ENCODE results near the gene KIAA1217.

KIAA1217 gene

DNA sequence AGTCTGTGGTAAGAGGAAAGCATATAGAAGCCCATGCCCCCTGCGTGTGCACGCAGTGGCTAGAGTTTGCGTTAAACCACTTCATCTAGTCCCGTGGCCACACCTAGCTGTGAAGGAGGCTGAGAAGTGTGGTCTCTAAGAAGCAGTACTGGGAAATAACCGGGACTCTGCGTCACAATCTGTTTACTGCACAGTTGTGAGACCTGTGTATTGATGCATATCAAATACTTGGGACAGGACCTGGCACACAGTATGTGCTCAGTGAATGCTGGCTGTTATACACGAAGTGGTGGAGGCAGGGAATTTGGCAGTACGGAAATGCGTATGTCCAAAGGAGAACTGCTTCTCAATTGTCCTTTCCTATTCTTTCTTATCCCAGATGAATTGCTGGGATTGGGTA is 365.2 kb downstream of the KIAA1217 start:
- TF ChIP-seq, protein P1, sequence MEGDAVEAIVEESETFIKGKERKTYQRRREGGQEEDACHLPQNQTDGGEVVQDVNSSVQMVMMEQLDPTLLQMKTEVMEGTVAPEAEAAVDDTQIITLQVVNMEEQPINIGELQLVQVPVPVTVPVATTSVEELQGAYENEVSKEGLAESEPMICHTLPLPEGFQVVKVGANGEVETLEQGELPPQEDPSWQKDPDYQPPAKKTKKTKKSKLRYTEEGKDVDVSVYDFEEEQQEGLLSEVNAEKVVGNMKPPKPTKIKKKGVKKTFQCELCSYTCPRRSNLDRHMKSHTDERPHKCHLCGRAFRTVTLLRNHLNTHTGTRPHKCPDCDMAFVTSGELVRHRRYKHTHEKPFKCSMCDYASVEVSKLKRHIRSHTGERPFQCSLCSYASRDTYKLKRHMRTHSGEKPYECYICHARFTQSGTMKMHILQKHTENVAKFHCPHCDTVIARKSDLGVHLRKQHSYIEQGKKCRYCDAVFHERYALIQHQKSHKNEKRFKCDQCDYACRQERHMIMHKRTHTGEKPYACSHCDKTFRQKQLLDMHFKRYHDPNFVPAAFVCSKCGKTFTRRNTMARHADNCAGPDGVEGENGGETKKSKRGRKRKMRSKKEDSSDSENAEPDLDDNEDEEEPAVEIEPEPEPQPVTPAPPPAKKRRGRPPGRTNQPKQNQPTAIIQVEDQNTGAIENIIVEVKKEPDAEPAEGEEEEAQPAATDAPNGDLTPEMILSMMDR (IDR thresholded peaks at IDR 0.05; ENCODE audit: low read depth, low read length) = no peak
- no peak overlapping the region for H3K4me3 ChIP-seq (ENCODE audit: low read depth, low read length)
- in situ Hi-C loops (cut with HindIII; ENCODE audit: low sequenced_read_pairs) = no loop called here
- no peak for DNase-seq (ENCODE audit: low read depth, low spot score)

DNA sequence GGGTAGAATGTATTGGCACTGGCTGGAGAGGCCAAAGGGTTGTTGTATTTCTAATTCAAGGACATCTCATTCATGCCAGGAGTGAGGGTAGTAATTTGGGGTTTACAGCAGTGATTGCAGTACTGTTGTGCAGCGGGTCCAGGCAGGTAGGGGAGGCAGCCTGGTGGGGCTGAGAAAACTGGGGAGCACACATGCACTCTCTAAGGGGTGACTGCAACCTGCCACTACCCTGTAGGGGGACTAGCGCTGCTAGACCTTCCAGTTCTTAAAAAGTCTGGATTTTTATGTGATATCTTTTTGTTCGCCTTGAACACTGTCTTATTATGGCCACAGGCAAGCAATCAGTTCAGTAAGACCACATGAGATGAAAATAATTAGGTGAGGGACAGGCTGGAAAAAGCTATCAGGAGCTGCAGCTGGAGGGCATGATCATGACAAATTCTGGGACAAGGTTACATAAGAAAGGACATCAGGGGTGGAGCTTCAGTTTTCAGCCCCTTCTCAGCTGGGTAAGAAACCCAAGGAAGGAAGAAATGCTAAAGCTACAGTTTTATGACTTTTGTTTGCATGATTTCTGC is 365.7 kb downstream of the KIAA1217 start:
- DNase-seq (ENCODE audit: low read depth, low spot score) = no peak
- TF ChIP-seq, protein P1 (IDR thresholded peaks at IDR 0.05; ENCODE audit: low read depth, low read length) = no peak
- H3K4me3 ChIP-seq (ENCODE audit: low read depth, low read length) = no peak overlapping the region
- in situ Hi-C loops (cut with HindIII; ENCODE audit: low sequenced_read_pairs) = no loop called here

DNA sequence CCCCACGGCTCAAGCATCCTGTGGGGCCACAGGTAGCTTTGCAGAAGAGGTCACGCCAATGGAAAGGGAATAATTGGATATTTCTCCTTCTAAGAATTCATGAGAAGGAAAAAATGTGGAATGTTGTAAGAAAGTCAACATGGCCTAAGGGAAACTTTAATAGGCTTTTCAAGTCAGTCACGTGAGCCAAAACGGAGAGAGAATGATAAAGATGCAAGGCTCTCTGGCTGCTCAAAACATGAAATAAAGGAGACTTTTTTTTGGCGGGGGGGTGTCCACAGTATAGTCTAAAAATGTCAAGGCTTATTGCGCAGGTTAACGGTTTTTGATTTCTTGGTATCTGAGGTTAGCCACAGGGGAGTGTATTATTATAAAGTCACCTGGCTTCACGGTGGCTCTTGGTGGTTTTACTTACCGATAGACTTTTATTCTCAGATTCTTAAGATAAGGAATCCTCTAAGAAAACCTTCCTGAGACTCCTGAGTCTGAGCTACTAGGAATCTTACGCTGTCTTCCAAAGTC is 366.6 kb downstream of the KIAA1217 start:
- TF ChIP-seq, protein P1 (IDR thresholded peaks at IDR 0.05; ENCODE audit: low read depth, low read length) = no peak
- H3K4me3 ChIP-seq (ENCODE audit: low read depth, low read length) = no peak overlapping the region
- in situ Hi-C loops (cut with HindIII; ENCODE audit: low sequenced_read_pairs) = no loop called here
- no peak for DNase-seq (ENCODE audit: low read depth, low spot score)

DNA sequence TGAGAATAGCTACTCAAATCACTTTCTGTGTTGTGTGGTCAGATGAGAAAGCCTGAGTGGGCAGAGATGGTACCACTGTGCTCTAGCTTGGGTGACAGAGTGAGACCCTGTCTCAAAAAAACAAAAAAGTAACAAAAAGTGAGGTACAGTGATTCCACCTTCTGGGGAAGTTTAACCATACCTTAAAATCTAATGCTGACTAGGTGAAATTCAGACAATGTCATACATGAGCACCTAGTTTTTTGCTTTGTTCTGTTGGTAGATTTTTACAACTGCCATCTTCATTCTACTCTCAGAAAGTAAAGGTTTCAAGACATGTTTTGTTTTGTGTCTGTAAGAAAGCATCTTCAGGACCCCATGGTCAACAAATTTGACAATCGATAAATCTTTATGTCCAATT is 370.5 kb downstream of the KIAA1217 start:
- in situ Hi-C loops (cut with HindIII; ENCODE audit: low sequenced_read_pairs) = no loop called here
- TF ChIP-seq, protein P1 (IDR thresholded peaks at IDR 0.05; ENCODE audit: low read depth, low read length) = no peak
- H3K4me3 ChIP-seq (ENCODE audit: low read depth, low read length) = no peak overlapping the region
- no peak for DNase-seq (ENCODE audit: low read depth, low spot score)

DNA sequence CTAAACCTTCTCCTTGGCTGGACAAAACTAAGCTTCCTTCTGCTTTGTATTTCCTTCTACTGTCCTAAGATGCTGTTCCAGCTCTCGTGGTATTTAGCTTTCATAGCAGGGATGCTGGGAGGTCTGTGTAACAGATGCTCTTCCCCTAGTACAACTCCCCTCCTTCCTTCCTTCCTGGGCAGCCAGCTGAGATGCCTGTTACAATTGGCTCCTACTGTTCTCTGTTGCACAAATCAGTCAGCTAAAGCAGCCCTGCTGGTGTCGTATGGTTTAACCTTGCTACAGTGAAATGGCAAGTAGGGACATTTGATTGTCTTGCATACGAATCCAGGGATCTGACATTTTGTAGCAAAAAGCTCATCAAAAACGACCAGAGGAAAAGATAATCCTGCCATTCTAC is 371.0 kb downstream of the KIAA1217 start:
- TF ChIP-seq, protein P1 (IDR thresholded peaks at IDR 0.05; ENCODE audit: low read depth, low read length) = no peak
- no peak for DNase-seq (ENCODE audit: low read depth, low spot score)
- in situ Hi-C loops (cut with HindIII; ENCODE audit: low sequenced_read_pairs) = no loop called here
- H3K4me3 ChIP-seq (ENCODE audit: low read depth, low read length) = no peak overlapping the region

DNA sequence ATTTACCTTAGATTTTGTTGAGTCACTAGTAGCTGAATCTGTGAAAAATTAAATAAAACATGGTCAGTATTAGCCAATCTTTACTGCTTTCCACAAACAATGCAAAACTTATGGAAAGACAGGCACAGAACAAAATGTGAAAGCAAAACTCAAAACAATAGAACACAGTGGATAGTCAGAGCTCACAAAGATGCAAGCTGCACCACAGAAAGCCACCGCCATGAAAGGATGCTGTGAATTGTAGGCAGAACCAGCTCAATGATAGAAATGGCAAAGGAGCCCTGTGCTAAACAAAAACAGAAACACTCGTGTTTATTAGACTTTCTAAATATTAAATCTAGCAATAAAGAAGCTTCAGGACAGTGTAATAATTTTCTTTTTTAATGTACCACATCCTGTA is 380.3 kb downstream of the KIAA1217 start:
- in situ Hi-C loops (cut with HindIII; ENCODE audit: low sequenced_read_pairs) = no loop called here
- H3K4me3 ChIP-seq (ENCODE audit: low read depth, low read length) = no peak overlapping the region
- TF ChIP-seq, protein P1 (IDR thresholded peaks at IDR 0.05; ENCODE audit: low read depth, low read length) = no peak
- DNase-seq (ENCODE audit: low read depth, low spot score) = no peak

All from astrocyte of the spinal cord (primary cell).